A549 (cell line): ENCODE measurements around the gene CAPN9. TPM values are rescaled to one million over a fixed set of nuclear protein-coding genes. Genes with fewer than 3 reads are reported as not detected.

Experiments
- ATAC-seq, 2 experiments: fragments of 200-7000 bp in 1 of 2; fragments of >200 bp in 1 of 2; cut with Nextera tagmentation in 1 of 2; cut with Tn5 transposase in 1 of 2; 3 replicates each; pipeline versions ENCODE4 v1.8.0 to v1.9.1; 2018 to 2020; ENCODE audit warnings: mild to moderate bottlenecking in 1 of 2, moderate library complexity in 1 of 2
- CTCF ChIA-PET: fragments of 300-600 bp; sonication (Branson Sonifier 250); formaldehyde crosslinking; extraction: SDS; loops from one replicate; lab custom pipeline; 2021; ENCODE audit warnings: antibody characterized with exemption, inconsistent platforms; lab: Yijun Ruan, JAX
- POLR2A ChIA-PET: fragments of 350-600 bp; formaldehyde crosslinking; extraction: SDS; loops from one replicate; lab custom pipeline; 2021; ENCODE audit warnings: antibody characterized with exemption, inconsistent platforms; lab: Yijun Ruan, JAX
- DNase-seq, 2 experiments: peaks; one replicate each; pipeline versions ENCODE4 v3.0.0 to v3.0.0-alpha.2; 2011 to 2016; ENCODE audit warnings: low read depth in 1 of 2, low spot score in 1 of 2
- FAIRE-seq: peaks from 2 replicates; lab custom pipeline; 2011; peaks lifted over from hg19 to GRCh38; lab: Jason Lieb, UNC
- H3K27ac ChIP-seq, 2 experiments: fragments of >200 bp; sonication (Bioruptor Twin); formaldehyde crosslinking; 3 replicates each; pipeline ENCODE4 v1.5.1; 2016 to 2017
- H3K4me1 ChIP-seq: fragments of >200 bp; sonication (Bioruptor Twin); formaldehyde crosslinking; 3 replicates; pipeline ENCODE4 v1.6.1; 2016
- H3K4me2 ChIP-seq: fragments of >200 bp; sonication (Bioruptor Twin); formaldehyde crosslinking; 3 replicates; pipeline ENCODE4 v1.6.1; 2016
- H3K4me3 ChIP-seq: fragments of >200 bp; sonication (Bioruptor Twin); formaldehyde crosslinking; 3 replicates; pipeline ENCODE4 v1.5.1; 2016
- H3K9me3 ChIP-seq: fragments of >200 bp; sonication (Bioruptor Twin); formaldehyde crosslinking; 3 replicates; pipeline ENCODE4 v1.6.1; 2016
- BHLHE40 ChIP-seq: IDR thresholded peaks from 2 replicates; pipeline ENCODE4 v1.6.1; 2012; ENCODE audit warnings: low read depth, low read length, inconsistent platforms
- CBX2 ChIP-seq: fragments of 200-600 bp; sonication (generic); IDR thresholded peaks from 2 replicates; pipeline ENCODE4 v1.6.1; 2016; ENCODE audit warnings: low read depth, mild to moderate bottlenecking, borderline replicate concordance
- CBX8 ChIP-seq: fragments of 200-600 bp; sonication (generic); IDR thresholded peaks from 2 replicates; pipeline ENCODE4 v1.6.1; 2016
- CEBPB ChIP-seq, 2 experiments: fragments of >200 bp in 1 of 2; sonication (Bioruptor Twin) in 1 of 2; formaldehyde crosslinking in 1 of 2; IDR thresholded peaks; 2 replicates each; pipeline ENCODE4 v1.6.1; 2012 to 2016
- ESRRA ChIP-seq: fragments of 150-350 bp; IDR thresholded peaks from 2 replicates; pipeline ENCODE4 v1.6.1; 2014; ENCODE audit warnings: mild to moderate bottlenecking, low read length, borderline replicate concordance
- GATA3 ChIP-seq: IDR thresholded peaks from 2 replicates; pipeline ENCODE4 v1.6.1; 2012; ENCODE audit warnings: borderline replicate concordance
- HEYL ChIP-seq: fragments of 250-450 bp; sonication (Bioruptor Pico); IDR thresholded peaks from 2 replicates; pipeline ENCODE4 v1.8.0; 2021; ENCODE audit warnings: mild to moderate bottlenecking, moderate library complexity
- HOXA7 ChIP-seq: fragments of 250-450 bp; sonication (Bioruptor Pico); IDR thresholded peaks from 2 replicates; pipeline ENCODE4 v1.5.0; 2020; ENCODE audit warnings: mild to moderate bottlenecking, moderate library complexity
- KDM5A ChIP-seq: fragments of 200-600 bp; sonication (generic); IDR thresholded peaks from 2 replicates; pipeline ENCODE4 v1.6.1; 2016; ENCODE audit warnings: antibody characterized with exemption, mild to moderate bottlenecking
- NPAS2 ChIP-seq: fragments of 250-450 bp; sonication (Bioruptor Pico); IDR thresholded peaks from 2 replicates; pipeline ENCODE4 v1.8.0; 2022; ENCODE audit warnings: mild to moderate bottlenecking, moderate library complexity, borderline replicate concordance
- NR3C1 ChIP-seq: fragments of >200 bp; sonication (Bioruptor Twin); formaldehyde crosslinking; IDR thresholded peaks from 3 replicates; pipeline ENCODE4 v1.6.1; 2017
- POLR2AphosphoS2 ChIP-seq: conservative IDR thresholded peaks from 2 replicates; pipeline ENCODE4 v1.6.1; 2012; ENCODE audit warnings: low read length, improper control_type of control experiment, inconsistent platforms
- RAD21 ChIP-seq, 2 experiments: fragments of >200 bp in 1 of 2; sonication (Bioruptor Twin) in 1 of 2; formaldehyde crosslinking in 1 of 2; IDR thresholded peaks in 1 of 2; conservative IDR thresholded peaks in 1 of 2; 2 replicates in 1 of 2; 3 replicates in 1 of 2; pipeline ENCODE4 v1.6.1; 2012 to 2018; ENCODE audit warnings: inconsistent platforms in 1 of 2
- RARB ChIP-seq: fragments of 250-450 bp; sonication (Bioruptor Pico); IDR thresholded peaks from 2 replicates; pipeline ENCODE4 v1.8.0; 2021; ENCODE audit warnings: mild to moderate bottlenecking, moderate library complexity
- RCOR1 ChIP-seq: fragments of 150-350 bp; IDR thresholded peaks from 2 replicates; pipeline ENCODE4 v1.6.1; 2014; ENCODE audit warnings: antibody characterized with exemption, low read length, low read depth
- RFX5 ChIP-seq: fragments of 450-650 bp; IDR thresholded peaks from 2 replicates; pipeline ENCODE4 v1.7.1; 2014; ENCODE audit warnings: antibody characterized with exemption, mild to moderate bottlenecking, moderate library complexity
- RNF2 ChIP-seq: fragments of 200-600 bp; sonication (generic); IDR thresholded peaks from 2 replicates; pipeline ENCODE4 v1.6.1; 2016; ENCODE audit warnings: low read depth, mild to moderate bottlenecking, antibody characterized with exemption, moderate library complexity, borderline replicate concordance
- ZNF302 ChIP-seq: fragments of 250-450 bp; sonication (Bioruptor Pico); IDR thresholded peaks from 2 replicates; pipeline ENCODE4 v1.9.0; 2021; ENCODE audit warnings: inconsistent platforms, mild to moderate bottlenecking, moderate library complexity
- ZSCAN20 ChIP-seq: fragments of 250-450 bp; sonication (Bioruptor Pico); IDR thresholded peaks from 2 replicates; pipeline ENCODE4 v1.8.0; 2022; ENCODE audit warnings: mild to moderate bottlenecking, moderate library complexity
- WGBS: methylation state at CpG from one replicate; pipeline ENCODE4 v1.1.6; 2017; ENCODE audit errors: missing lambda C conversion rate; 5-methylcytosine and 5-hydroxymethylcytosine counted together
- polyA plus RNA-seq, 4 experiments: library from polyadenylated mRNA; depleted of rRNA in 3 of 4; stranded (reverse); fragments of >200 nt; fragmentation: RNase III in 1 of 4; extraction: RNeasy Plus Mini Kit Qiagen cat#74134 plus additional on column Dnase treatment in 1 of 4; gene quantifications; 2 replicates in 3 of 4; 3 replicates in 1 of 4; pipeline ENCODE4 v1.2.3, GENCODE V29; 2011 to 2017
- TF ChIP-seq, protein P1 (sequence below): fragments of >200 bp; sonication (Bioruptor Twin); formaldehyde crosslinking; IDR thresholded peaks from 3 replicates; pipeline ENCODE4 v1.5.1; 2016
- TF ChIP-seq, protein P2 (sequence below): fragments of 250-450 bp; sonication (Bioruptor Pico); IDR thresholded peaks from 2 replicates; pipeline ENCODE4 v1.5.0; 2021; ENCODE audit warnings: mild to moderate bottlenecking, moderate library complexity, borderline replicate concordance
- TF ChIP-seq, protein P3 (sequence below): fragments of >200 bp; sonication (Bioruptor Twin); formaldehyde crosslinking; IDR thresholded peaks from 3 replicates; pipeline ENCODE4 v1.6.1; 2016
- TF ChIP-seq, protein P4 (sequence below): IDR thresholded peaks from 2 replicates; pipeline ENCODE4 v1.6.1; 2012; ENCODE audit warnings: low read depth, borderline replicate concordance

Gene CAPN9
- polyA plus RNA-seq, 2 of the 4 experiments (the other 2 are of a cell fraction) = not detected

DNA sequence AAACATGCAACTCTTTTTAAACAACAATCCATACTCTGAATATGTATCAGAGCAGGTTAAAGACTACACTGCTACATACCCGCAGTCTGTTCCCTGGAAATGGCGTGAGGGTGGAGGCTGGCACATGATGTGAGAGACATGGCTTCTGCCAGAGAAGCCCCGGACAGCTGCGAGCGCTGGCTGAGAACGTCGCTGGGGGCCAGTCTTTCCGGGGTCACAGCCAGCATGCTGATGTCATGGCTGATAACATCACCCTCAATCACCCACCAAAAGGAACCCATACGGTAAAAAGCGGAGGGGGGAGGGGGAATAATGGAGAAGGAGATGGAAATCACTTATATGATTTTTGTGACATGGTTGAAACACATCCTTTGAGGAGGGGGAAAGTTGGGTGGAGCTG lies 92.0 kb downstream of the CAPN9 start:
- Histone ChIP-seq H3K9me3 (no peaks in the 10 kb centered on the region), H3K4me3 (no peak overlapping the region), H3K4me2 (no peak overlapping the region), H3K27ac (no peak overlapping the region), H3K4me1 (no peaks in the 10 kb centered on the region)
- POLR2A ChIA-PET = no interaction called here
- ATAC-seq (no peak), DNase-seq (no peak), FAIRE-seq (no peak)
- TF ChIP-seq RCOR1 = no peak
- 92% methylated on average over 10 of the region's 10 CpGs for WGBS
- CTCF ChIA-PET = no interaction called here

DNA sequence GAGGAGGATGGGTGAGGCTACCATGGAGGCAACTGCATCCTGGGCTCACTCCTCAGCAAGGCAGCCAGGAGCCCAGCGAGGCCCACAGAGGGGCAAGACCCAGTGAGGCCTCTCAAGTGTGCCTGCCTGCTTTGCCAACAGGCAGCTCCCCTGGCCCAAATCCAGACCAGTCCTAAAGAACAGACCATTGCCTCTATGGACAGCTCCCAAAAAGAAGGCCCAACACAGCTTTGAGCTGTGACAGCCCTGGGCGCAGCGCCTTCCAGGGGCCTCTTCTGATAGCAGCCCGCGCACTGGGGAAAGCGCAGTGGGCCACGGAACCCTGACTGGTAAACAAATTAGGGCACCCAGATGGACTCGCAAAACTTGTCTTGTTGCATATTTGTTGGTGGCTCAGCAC lies 95.6 kb downstream of the CAPN9 start:
- H3K9me3 ChIP-seq = no peaks in the 10 kb centered on the region
- CTCF ChIA-PET = no interaction called here
- no peak overlapping the region for H3K4me2 ChIP-seq
- H3K4me1 ChIP-seq = no peaks in the 10 kb centered on the region
- POLR2A ChIA-PET = no interaction called here
- H3K4me3 ChIP-seq = no peak overlapping the region
- FAIRE-seq = no peak
- ATAC-seq = no peak
- no peak overlapping the region for H3K27ac ChIP-seq
- over 99% methylated on average over 8 of the region's 8 CpGs for WGBS
- no peak for DNase-seq
- no peak for TF ChIP-seq RFX5
- TF ChIP-seq, protein P1, sequence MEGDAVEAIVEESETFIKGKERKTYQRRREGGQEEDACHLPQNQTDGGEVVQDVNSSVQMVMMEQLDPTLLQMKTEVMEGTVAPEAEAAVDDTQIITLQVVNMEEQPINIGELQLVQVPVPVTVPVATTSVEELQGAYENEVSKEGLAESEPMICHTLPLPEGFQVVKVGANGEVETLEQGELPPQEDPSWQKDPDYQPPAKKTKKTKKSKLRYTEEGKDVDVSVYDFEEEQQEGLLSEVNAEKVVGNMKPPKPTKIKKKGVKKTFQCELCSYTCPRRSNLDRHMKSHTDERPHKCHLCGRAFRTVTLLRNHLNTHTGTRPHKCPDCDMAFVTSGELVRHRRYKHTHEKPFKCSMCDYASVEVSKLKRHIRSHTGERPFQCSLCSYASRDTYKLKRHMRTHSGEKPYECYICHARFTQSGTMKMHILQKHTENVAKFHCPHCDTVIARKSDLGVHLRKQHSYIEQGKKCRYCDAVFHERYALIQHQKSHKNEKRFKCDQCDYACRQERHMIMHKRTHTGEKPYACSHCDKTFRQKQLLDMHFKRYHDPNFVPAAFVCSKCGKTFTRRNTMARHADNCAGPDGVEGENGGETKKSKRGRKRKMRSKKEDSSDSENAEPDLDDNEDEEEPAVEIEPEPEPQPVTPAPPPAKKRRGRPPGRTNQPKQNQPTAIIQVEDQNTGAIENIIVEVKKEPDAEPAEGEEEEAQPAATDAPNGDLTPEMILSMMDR = no peak
- TF ChIP-seq ESRRA = no peak
- TF ChIP-seq RARB (CRISPR knock-in tag) = no peak
- TF ChIP-seq CEBPB (IDR thresholded peaks at IDR 0.05) = no peak
- TF ChIP-seq, protein P2, sequence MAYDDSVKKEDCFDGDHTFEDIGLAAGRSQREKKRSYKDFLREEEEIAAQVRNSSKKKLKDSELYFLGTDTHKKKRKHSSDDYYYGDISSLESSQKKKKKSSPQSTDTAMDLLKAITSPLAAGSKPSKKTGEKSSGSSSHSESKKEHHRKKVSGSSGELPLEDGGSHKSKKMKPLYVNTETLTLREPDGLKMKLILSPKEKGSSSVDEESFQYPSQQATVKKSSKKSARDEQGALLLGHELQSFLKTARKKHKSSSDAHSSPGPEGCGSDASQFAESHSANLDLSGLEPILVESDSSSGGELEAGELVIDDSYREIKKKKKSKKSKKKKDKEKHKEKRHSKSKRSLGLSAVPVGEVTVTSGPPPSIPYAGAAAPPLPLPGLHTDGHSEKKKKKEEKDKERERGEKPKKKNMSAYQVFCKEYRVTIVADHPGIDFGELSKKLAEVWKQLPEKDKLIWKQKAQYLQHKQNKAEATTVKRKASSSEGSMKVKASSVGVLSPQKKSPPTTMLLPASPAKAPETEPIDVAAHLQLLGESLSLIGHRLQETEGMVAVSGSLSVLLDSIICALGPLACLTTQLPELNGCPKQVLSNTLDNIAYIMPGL (CRISPR knock-in tag) = no peak
- TF ChIP-seq NPAS2 = no peak
- no peak for TF ChIP-seq ZSCAN20 (CRISPR knock-in tag)
- TF ChIP-seq HEYL (CRISPR knock-in tag) = no peak
- no peak for TF ChIP-seq KDM5A

DNA sequence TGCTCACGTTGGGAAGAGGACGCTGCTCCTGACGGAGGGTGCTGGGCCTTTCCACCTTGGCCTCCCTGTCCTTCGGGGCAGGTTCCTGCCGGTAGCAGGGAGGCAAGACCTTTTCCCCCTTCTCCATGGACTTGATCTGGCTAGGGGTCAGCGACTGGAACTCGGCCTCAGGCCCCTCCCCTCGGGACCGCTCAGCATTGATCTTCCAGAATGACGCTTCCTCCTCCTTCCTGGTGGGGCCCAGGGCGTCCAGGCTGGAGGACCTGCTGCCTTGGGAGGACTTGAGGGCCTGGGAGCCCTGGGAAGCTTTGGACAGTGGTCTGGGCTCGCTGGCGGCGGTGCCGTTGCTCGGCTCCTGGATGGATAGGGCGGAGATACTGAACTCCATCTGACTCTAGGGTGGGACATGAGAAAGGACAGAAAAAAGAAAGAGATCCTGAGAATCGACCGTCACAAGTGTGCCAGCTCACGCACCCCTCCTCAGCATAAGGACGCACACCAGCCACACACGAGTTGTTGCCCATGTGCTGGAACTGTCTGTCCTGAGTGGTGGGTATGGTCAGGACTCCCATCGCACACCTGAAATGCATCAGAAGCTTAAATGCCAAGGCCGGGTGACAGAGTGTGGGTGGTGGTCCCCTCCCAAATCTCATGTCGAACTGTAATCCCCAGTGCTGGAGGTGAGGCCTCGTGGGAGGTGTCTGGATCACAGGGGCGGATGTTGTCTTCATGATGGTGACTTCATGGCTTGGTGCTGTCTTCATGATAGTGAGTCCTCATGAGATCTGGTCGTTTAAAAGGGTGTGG lies 96.5 kb downstream of the CAPN9 start:
- ChIA-PET POLR2A (no interaction called here), CTCF (no interaction called here)
- no peak overlapping the region for H3K27ac ChIP-seq
- no peak overlapping the region for H3K4me2 ChIP-seq
- DNase-seq = no peak
- H3K4me1 ChIP-seq = peaks cover under 1% of the 10 kb centered on the region; the same call in 1 of the 3 replicates
- 91% methylated on average over 27 of the region's 28 CpGs for WGBS
- no peak for FAIRE-seq
- no peak overlapping the region for H3K4me3 ChIP-seq
- H3K9me3 ChIP-seq = no peaks in the 10 kb centered on the region
- no peak for ATAC-seq
- TF ChIP-seq RAD21 (conservative IDR thresholded peaks at IDR 0.05 in 1 of 2, IDR thresholded peaks at IDR 0.05 in 1 of 2) (no peak), NR3C1 (no peak), ZNF302 (CRISPR knock-in tag) (no peak), RNF2 (no peak), HOXA7 (CRISPR knock-in tag) (no peak), BHLHE40 (no peak), GATA3 (no peak), KDM5A (no peak), RARB (CRISPR knock-in tag) (no peak), CBX8 (no peak), POLR2AphosphoS2 (no peak), CBX2 (no peak)
- TF ChIP-seq, protein P3, sequence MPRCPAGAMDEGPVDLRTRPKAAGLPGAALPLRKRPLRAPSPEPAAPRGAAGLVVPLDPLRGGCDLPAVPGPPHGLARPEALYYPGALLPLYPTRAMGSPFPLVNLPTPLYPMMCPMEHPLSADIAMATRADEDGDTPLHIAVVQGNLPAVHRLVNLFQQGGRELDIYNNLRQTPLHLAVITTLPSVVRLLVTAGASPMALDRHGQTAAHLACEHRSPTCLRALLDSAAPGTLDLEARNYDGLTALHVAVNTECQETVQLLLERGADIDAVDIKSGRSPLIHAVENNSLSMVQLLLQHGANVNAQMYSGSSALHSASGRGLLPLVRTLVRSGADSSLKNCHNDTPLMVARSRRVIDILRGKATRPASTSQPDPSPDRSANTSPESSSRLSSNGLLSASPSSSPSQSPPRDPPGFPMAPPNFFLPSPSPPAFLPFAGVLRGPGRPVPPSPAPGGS = no peak
- TF ChIP-seq, protein P2 (CRISPR knock-in tag) = no peak
- TF ChIP-seq, protein P4, sequence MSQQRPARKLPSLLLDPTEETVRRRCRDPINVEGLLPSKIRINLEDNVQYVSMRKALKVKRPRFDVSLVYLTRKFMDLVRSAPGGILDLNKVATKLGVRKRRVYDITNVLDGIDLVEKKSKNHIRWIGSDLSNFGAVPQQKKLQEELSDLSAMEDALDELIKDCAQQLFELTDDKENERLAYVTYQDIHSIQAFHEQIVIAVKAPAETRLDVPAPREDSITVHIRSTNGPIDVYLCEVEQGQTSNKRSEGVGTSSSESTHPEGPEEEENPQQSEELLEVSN = no peak
